T47D (cell line): ENCODE measurements around the gene ZCCHC14.

Experiments used
- DNase-seq, 2 experiments: peaks; one replicate each; pipeline versions ENCODE4 v3.0.0 to v3.0.0-alpha.2; 2011 to 2012; ENCODE audit warnings: low read depth in 1 of 2, low spot score in 1 of 2
- JUND ChIP-seq: IDR thresholded peaks from 2 replicates; pipeline ENCODE4 v1.6.1; 2012; ENCODE audit warnings: low read depth
- in situ Hi-C: cut with HindIII; loops from 2 replicates; pipeline ENCODE4 v1.10.0; 2016; ENCODE audit warnings: low sequenced_read_pairs, low pct_unique_long_range_greater_than_20kb

ZCCHC14 gene

GRCh38 chr16:87458424-87458915 lies 34.4 kb downstream of the ZCCHC14 start:
- in situ Hi-C loops: no loop called here
- no peak for DNase-seq

GRCh38 chr16:87457709-87458423 lies 35.0 kb downstream of the ZCCHC14 start:
- in situ Hi-C loops: no loop called here
- TF ChIP-seq JUND: no peak
- no peak for DNase-seq

More at GRCh38 chr16:87458424-87458915, 34.4 kb downstream of the ZCCHC14 start:
- no peak for TF ChIP-seq JUND

GRCh38 chr16:87457061-87457611 lies 35.7 kb downstream of the ZCCHC14 start:
- in situ Hi-C loops: no loop called here
- DNase-seq: no peak

GRCh38 chr16:87454391-87454790 lies 38.4 kb downstream of the ZCCHC14 start:
- TF ChIP-seq JUND: no peak
- in situ Hi-C loops: no loop called here
- no peak for DNase-seq

More at GRCh38 chr16:87457061-87457611, 35.7 kb downstream of the ZCCHC14 start:
- no peak for TF ChIP-seq JUND

GRCh38 chr16:87453326-87453725 lies 39.5 kb downstream of the ZCCHC14 start:
- TF ChIP-seq JUND: no peak
- no peak for DNase-seq
- in situ Hi-C loops: no loop called here

- in situ Hi-C loops: no loop called here
- no peak for TF ChIP-seq JUND
- DNase-seq: no peak
Measured at GRCh38 chr16:87451563-87452210, 41.1 kb downstream of the ZCCHC14 start.

- in situ Hi-C loops: no loop called here
- DNase-seq: no peak
- TF ChIP-seq JUND: no peak
Measured at GRCh38 chr16:87448866-87449265, 44.0 kb downstream of the ZCCHC14 start.

GRCh38 chr16:87447323-87447722 lies 45.5 kb downstream of the ZCCHC14 start:
- no peak for TF ChIP-seq JUND
- in situ Hi-C loops: no loop called here

GRCh38 chr16:87446479-87446878 lies 46.3 kb downstream of the ZCCHC14 start:
- TF ChIP-seq JUND: no peak
- in situ Hi-C loops: no loop called here
- DNase-seq: no peak

More at GRCh38 chr16:87447323-87447722, 45.5 kb downstream of the ZCCHC14 start:
- no peak for DNase-seq

GRCh38 chr16:87445486-87445885 lies 47.3 kb downstream of the ZCCHC14 start:
- no peak for TF ChIP-seq JUND
- no peak for DNase-seq
- in situ Hi-C loops: no loop called here

GRCh38 chr16:87443964-87444363 lies 48.9 kb downstream of the ZCCHC14 start:
- TF ChIP-seq JUND: no peak
- no peak for DNase-seq
- in situ Hi-C loops: no loop called here

GRCh38 chr16:87443016-87443415 lies 49.8 kb downstream of the ZCCHC14 start:
- in situ Hi-C loops: no loop called here
- no peak for TF ChIP-seq JUND
- no peak for DNase-seq

GRCh38 chr16:87442581-87442966 lies 50.2 kb downstream of the ZCCHC14 start:
- no peak for DNase-seq
- in situ Hi-C loops: no loop called here
- TF ChIP-seq JUND: no peak
